ENCODE data around the gene SNAPC2.
A peak's percentile ranks its signal among the peaks of the same experiment; 100 is the strongest.
"Not testable (repeated sequence)": the region's sequence is repeated elsewhere in the genome, so short reads cannot be mapped to it uniquely, and the experiment has no call there.

Gene SNAPC2

DNA sequence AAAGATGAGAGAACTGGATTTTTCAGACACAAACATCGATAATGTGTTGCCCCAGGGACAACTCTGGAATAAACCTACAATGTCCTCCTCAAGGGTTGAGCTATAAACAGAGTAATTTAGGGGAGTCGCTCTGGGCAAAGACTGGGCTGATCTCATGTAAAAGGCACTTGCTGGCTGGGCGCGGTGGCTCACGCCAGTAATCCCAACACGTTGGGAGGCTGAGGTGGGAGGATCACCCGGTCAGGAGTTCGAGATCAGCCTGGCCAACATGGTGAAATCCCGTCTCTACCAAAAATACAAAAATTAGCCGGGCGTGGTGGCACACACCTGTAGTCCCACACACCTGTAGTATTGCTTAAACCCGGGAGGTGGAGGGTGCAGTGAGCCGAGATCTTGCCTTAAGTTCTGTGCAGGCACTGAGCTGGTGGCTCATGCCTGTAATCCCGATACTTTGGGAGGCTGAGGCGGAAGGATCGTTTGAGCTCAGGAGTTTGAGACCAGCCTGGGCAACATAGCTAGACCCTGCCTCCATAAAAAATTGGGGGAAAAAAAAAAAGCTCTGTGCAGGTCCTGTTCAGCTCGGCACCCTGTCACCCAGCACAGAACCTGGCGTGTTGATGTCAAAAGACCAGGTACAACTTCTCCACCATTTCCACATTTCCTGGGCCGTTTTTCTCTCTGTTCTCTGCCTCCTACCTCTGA, 21.9 kb downstream of the SNAPC2 start:
- no peak for DNase-seq

DNA sequence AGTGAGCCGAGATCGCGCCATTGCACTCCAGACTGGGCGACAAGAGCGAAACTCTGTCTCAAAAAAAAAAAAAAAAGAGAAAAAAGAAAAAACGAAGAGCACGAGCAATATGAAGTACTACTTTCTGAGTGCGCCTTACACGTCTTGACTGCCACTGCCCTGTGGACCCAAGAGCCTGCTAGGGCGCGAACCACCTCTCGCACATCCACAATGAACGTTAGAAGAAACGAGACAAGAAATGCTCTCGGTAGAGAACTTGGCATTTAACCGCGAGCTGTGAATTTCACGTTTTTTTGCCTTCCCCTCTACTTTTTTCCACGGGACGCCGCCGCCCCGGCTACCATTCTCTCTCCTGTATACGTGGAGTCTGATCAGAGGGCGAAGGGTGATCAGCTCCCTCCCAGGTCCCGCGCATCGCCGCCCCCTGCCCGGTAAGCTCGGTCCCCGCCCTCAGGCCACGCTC, 22.9 kb downstream of the SNAPC2 start:
- no peak for DNase-seq

DNA sequence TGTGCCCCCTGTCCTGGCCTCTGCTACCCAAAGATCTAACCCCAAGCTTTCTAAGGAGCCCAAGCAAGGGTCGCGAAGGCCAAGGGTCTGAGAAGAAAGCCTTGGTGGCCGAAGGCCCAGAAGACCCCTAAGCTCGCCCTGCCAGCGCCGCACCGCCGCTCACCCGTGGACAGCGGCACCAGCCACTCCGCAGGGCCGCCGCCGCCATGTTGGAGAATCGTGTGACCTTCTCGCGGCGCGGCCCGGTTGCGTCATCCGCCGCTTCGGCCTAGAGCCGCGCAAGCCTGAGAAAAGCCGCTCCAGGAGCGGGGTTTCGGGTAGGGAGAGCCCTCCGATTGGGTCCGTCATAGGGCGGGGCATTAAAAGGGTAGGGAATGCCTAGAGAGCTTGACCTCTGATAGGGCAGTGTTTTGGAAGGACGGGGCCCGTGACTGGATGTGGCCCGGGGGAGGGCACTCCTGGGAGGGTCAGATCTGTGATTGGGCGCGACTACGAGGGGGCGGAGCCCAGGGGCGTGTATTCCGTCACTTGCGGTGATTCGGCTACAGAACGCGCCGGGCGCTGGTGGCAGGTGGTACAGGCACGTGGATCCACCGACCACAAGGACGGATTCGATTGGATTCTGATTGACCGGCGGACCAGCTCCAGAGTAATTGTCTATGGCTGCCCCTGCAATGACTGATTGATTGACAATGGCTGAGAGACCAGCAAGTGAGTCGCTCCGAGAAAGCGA, 23.5 kb downstream of the SNAPC2 start, which contains the start of gene TIMM44:
Gene TIMM44 (minus strand): TSS at position 223 of the 733 bp plus-strand sequence. CDS start 15 bp downstream, at position 208.
- peak; percentile 99 for DNase-seq

DNA sequence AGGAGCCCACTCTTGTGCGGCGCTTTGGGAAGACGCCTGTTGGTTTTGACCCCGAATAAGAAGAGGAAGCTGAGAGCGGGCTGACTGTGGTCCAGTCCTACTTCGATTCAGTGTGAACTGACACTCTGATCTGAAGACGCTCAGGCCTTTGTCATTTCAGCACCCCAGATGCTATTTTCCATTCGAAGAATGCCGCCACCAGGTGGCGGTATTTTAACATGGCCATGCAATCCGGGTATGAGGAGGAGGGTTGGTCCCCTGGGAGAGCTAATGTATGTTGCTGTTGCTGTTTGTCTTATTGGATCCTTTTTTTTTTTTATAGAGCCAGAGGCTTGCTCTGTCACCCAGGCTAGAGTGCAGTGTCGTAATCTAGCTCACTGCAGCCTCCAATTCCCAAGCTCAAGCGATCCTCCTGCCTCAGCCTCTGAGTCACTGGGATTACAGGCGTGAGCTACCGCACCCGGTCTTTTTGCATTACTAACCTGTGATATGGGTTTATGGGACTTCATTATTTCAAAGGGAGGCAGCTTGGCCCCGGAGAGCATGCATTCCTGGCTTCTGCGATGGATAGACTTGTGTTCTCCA, 24.1 kb downstream of the SNAPC2 start:
- peak; percentile 76 for DNase-seq

DNA sequence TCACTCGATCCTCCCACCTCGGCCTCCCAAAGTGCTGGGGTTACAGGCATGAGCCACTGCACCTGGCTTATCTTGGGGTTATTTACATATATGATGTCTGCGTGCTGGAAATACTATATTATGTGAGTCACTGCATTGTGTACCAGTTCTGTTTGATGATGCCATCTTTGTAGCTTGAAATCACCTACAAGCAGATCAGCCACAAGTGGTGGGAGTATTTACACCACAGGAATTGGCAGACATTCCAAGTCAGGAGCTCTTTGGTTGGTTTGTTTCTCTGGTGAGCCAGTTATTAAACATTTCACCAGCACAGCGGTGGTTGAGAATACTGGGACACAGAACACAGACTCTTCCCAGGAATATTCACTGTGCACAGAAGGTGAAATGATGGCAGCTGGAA, 27.8 kb downstream of the SNAPC2 start:
- DNase-seq: no peak

DNA sequence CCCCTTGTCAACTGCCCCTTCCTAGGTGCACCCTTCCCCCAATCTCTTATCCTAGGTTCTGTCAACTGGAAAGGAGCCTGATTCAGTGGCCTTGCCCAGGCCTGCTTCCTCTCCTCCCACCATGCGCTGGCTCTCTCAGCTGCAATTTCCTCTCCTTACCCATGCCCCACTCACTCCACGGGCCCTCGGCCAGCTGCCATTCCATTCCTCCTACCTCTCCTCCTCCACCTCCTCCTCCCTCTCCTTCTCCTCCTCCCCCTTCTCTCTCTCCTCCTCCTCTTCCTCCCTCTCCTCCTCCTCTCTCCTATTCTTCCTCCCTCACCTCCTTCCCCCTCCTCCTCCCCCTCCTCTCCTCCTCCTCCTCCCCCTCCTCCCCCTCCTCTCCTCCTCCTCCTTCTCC, 32.9 kb downstream of the SNAPC2 start:
- DNase-seq: no peak

DNA sequence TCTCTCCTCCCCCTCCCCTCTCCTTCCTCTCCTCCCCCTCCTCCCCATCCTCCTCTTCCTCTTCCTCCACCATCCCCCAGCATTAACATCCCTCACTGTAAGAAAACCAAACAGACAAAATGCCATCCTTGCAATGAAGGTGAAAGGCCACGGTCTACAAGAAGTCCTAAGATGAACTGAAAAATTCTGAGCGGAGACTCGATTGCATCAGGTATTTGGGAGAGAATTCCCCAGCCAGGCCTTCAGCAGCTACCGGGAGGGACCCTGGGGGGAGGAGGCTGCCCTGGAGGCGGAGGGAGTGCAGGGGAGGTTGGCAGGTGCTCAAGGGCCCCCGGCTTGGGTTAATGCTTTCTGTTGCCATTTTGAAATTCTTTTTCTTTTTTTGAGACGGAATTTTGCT, 33.4 kb downstream of the SNAPC2 start:
- DNase-seq: no peak

DNA sequence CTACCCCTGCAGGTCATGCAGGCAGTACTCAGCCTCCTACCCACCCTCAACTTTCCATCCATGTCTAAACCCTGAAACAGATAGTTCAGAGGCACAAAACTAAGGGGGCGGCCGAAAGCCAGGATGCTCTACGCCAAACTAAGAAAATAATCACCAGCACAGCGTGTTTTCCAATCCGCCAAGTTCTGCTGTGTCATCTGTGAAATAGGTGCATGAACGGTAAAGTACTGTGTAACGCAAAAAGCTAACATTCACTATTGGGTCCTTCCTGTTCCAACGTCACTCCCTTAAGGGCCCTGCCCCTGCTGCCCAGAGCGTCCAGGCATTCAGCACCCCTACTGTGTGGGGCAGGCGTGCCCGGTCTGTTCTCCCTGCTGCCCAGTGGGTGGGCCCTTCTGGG, 35.6 kb downstream of the SNAPC2 start:
- no peak for DNase-seq

DNA sequence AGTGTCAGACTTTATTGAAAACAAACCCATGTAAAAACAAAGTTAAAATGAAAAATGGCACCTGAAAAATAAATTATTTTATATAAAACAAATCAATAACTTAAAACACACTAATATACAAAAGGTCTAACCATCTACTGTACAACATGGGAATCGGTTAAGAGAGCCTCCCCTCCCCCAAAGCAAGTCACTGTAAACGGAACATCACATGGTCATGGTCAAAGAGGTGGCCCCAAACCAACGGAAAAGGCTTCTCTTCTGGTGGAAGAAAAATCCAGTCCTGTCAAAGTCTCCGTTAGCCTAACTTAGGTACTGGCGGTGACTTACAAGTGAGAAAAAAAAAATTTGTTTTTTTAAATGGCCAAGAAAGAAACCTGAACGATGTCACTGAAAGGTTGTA, 39.1 kb downstream of the SNAPC2 start:
- no peak for DNase-seq

DNA sequence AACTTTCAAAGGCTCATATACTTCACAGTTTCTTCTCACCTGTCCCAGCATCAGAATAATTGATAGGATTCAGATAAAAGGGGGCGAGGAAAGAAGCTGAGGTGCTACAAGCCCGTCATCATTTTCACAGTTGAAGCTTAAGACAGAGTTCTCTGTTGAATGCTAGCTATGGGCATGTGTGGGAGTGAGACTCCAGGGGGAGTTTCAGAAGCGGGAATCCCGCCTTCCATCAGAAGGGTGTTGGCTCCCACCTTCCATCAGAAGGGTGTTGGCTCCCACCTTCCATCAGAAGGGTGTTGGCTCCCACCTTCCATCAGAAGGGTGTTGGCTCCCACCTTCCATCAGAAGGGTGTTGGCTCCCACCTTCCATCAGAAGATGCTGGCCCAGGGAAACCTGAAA, 40.9 kb downstream of the SNAPC2 start:
- not testable (repeated sequence) for DNase-seq

DNA sequence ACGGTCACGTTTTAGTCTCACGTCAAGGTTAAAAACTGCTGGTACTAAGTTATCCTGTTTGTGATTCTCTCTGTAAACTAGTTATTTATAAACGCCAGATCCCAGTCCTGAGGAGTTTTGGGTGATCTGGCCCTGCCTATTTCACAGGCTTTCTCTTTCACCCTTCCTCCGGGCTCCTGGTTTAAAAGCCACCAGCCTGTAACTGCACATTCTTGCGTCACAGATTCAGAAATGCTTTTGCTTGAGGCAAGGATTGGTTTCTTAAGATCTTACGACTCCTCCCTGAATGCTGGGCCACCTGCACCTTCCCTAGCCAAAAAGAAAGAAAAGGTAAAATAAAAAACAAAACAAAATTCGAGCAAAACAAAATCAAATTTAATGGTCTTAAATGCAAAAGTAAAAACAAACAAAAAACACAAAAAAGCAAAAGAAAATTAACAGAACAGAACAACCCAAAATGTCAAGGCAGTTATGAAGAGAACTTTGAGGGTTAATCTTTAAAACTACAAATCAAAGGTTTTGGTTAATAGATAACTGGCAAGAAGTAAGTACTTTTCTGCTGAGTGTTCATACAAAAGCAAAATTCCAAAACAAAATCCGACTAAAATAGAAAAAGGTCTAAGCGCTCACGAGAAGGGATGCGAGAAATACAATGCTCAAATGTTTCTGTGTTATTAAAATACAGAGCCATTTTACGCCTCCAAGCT, 41.9 kb downstream of the SNAPC2 start:
- DNase-seq: no peak

DNA sequence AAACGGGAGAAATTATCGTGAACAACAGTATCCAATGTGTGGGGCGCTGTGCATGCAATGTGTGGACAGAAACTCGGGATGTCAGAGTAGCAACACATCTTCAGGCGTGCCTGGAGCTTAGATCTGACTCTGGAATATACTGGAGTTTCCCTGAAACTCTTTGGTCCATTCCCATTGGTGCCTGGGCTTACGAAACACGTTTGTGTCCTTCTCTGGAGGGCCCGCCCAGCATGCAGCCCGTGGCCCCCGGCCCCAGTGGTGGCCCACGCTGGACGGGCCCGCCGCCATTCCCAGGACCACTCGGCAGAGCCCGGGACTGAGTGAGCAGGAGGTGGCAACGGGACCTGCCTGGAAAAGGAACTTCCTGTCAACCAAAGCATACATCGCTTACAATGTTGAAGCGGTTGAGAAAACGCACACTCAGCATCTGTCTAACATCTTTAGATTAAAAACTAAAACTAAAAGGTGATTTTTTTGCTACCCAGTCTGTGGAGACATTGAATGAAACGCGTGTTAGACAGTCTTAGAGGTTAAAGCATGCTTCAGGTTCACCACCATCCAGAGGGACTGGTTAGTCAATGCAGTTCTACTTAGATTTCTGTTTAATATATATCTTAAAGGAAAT, 42.6 kb downstream of the SNAPC2 start:
- DNase-seq: no peak

DNA sequence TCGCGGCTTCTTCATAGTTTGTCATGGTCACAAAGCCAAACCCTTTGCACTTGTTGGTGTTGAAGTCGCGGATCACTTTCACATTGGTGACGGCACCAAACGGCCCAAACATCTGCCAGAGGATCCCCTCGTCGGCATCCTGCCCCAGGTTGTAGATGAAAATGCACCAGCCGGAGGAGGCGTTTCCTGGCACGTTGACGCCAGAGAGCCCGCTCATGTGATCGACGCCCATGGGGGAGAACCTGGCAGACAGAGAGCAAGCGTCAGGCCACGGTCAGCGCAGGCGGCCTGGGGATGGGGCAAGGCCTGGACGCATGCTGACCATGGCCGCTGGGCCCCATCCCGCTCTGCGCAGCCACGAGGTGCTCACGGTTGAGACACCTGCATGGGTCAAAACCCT, 43.4 kb downstream of the SNAPC2 start:
- DNase-seq: no peak

DNA sequence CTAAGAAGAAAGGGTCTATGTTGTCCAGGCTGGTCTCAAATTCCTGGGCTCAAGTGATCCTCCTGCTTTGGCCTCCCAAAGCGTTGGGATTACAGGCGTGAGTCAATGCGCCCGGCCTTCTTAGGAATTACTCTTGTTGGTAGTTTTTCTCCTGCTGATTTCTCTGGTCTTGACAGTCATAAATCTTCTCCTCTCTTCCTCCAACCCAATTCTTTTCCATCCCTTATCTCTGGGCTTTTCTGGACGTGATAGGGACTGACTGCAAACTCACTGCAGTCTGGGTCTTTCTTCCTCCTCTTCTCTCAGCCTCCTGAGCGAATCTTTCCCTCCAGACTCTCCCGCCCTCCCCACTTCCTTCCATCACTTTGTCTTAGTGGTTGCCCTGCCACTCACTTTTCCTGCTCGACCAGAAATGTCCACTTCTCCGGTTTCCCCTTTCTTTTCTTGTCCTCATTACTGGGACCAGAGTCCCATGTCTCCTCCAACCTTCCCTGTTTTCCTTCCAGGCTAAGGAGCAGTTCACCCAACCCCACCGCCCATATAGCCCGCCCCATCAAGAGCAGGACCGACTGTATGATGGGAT, 45.2 kb downstream of the SNAPC2 start:
- no peak for DNase-seq

DNA sequence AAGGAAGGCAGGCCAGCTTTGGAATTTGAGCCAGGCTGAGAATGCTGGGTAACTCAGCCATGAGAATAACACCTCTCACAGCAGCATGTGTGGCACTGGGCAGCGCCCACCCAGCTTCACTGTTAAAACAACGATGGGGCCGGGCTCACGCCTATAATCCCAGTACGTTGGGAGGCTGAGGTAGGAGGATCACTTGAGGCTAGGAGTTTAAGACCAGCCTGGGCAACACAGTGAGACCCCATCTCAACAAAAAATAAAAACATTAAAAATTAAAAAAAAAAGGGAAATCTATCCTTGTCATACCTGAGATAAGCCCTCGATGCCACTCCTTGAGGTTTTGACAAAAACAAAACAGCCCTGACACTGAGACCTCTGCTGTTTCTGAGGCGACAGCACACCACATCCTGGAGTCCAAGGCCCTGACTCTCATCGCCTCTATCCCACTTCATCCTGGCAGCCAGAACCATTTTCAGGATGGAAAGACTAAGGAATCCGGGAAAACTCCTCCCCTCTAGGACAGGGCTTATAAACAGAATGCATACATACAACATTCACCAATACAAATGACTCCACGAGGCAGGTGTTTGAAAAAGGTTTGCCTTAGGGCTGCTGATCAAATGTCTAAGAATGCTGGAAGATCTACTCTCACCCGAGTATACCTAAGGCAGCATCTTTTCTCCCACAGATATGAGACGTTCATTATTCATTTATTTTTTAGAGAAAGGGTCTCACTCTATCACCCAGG, 46.0 kb downstream of the SNAPC2 start:
- no peak for DNase-seq

DNA sequence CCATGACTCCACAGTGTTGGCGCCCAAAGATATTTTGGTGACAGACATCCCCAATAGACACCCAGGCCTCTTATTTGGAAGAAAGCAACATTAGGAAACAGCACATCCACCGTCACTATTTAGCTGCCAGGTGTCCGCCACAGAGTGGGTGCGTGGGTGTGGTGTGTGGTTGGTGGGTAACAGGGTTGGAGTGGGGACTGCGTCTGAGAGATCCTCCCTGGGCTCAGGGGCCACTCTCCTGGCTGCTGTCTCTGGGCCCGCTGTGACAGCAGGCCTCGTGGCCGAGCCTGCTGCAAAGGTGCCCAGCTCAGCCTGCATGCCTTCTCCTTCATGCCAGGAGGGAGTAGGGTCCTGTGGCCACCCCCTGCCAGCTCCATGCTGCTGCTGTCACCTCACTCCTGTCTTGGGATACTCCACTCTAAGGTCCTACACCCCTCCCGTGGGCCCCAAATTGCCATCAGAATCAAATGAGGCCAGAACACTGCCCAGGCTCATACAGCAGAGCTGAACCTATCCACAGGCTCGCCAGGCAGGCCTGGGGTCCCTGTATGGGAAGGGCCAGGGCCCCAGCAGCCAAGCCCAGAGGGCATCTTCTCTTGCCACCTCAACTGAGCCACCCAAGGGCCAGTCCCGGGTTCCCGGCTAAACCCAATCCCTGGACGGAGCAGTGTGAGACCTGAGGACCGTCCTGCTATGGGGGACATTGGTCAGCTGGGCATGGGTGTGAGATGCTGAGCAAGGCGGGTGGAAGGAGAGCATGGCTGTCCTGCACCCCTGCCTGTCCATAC, 48.1 kb downstream of the SNAPC2 start:
- DNase-seq: no peak

DNA sequence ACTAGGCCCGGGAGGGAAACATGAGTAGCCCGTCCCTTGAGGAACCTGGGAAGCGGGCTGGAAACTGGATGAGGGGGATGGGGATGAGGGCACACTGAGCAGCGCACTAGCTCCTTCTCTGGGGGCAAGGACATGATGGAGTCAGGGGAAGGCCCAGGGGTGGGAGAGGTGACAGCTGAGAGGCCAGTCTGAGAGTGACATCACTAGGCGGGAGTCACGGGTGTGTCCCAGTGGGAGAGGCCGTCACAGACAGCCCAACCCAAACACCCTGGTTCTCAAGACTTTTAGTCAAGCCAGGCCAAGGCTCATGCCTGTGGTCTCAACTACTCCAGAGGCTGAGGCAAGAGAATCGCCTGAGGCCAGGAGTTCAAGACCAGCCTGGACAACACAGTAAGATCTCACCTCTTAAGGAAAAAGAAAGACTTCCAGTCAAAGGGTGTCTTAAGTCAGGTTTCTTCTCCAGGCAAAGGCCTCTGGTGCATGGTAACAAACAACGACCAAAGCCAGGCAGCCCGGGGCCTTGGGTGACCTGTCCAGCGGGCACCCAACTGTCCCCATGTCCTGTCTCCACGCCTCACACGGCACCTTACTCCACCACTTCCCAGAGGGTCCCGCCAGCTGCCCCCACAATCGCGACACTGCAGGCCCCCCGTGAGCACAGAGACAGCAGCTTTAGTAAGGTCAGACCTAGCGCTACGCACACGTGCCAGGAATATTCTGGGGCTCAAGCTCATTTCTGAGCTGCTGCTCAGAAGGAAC, 48.8 kb downstream of the SNAPC2 start:
- no peak for DNase-seq

DNA sequence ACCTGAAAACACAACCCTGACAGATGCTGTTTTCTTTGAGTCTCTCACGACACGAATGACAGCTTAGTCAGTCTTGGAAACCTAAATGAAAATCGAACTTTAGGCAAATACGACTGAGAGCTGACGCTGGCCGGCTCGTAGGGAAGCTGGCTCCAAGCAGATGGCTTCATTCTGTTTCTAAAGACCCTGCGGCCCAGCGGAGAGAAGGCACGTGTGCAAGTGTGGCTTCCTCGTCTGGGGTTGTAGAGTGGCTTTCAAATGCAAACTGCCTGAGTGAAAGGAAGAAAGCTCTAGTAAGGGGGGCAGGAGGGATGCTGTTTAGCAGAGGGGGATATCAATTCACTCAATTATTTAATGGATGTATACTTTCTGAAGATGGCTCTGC, 49.4 kb downstream of the SNAPC2 start:
- no peak for DNase-seq

DNA sequence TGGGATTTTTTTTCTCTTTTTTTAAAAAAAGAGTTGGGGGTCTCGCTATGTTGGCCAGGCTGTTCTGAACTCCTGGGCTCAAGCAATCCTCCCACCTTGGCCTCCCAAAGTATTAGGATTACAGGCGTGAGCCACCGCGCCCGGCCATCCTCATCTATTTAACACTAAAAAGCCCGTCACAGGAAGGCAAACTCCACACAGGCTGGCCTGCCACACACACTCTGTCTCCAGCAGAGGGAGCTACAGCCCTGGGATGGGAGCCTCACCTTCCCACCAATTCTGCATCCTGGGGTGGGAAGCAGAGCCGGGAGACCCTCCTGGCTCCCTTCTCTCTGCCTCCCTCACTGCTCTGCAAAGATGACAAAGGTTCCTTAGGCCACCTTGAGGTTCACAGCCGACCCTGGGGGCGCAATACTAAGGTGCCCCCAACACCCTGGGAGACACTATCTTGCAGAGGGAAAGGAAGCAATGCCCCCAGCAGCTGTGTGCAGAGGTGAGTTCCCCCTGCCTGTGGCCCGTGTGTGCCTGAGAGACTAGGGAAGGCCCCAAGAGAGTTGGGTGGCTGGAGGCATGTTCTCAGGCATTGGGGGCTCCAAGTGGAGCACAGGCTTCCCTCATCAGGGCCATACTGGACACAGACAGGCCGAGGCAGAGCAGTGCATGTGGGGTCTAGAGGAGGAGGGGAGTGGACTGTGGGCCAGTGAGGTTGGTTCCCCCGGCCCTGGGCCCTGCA, 50.7 kb downstream of the SNAPC2 start:
- DNase-seq: no peak

All from activated effector memory CD4-positive, alpha-beta T cell treated with Interleukin-2 at 50 U/mL for 16 hours (primary cell).